Left lung (tissue), 10 donors: ENCODE measurements around the gene ECE1. TPM values are rescaled to one million over a fixed set of nuclear protein-coding genes. Genes with fewer than 3 reads are reported as not detected.

Source experiments
- ATAC-seq: fragments of 200-7000 bp; cut with Tn5 transposase; one replicate; pipeline ENCODE4 v1.9.1; 2020; ENCODE audit warnings: moderate library complexity
- DNase-seq, 4 donors: peaks; one replicate each; pipeline ENCODE4 v3.0.0-alpha.2; 2013 to 2020
- H3K27ac ChIP-seq, 2 donors: fragments of 200-600 bp; sonication (generic) in 1 of 2; one replicate each; pipeline versions ENCODE4 v1.5.0 to v1.8.0; 2020 to 2021
- H3K27me3 ChIP-seq, 2 donors: fragments of 200-600 bp; sonication (generic) in 1 of 2; one replicate each; pipeline versions ENCODE4 v1.5.0 to v1.8.0; 2020 to 2021
- H3K36me3 ChIP-seq, 2 donors: fragments of 200-600 bp; sonication (generic) in 1 of 2; one replicate each; pipeline versions ENCODE4 v1.5.0 to v1.8.0; 2020 to 2021
- H3K4me1 ChIP-seq, 2 donors: fragments of 200-600 bp; one replicate each; pipeline ENCODE4 v1.8.0; 2021
- H3K4me3 ChIP-seq, 2 donors: fragments of 200-600 bp; sonication (generic) in 1 of 2; one replicate each; pipeline versions ENCODE4 v1.5.0 to v1.8.0; 2020 to 2021; ENCODE audit warnings: mild to moderate bottlenecking in 1 of 2
- H3K9me3 ChIP-seq, 2 donors: fragments of 200-600 bp; sonication (generic) in 1 of 2; one replicate each; pipeline versions ENCODE4 v1.5.0 to v1.8.0; 2020 to 2021
- CTCF ChIP-seq, 2 donors: fragments of 200-600 bp; sonication (generic) in 1 of 2; IDR thresholded peaks; one replicate each; pipeline versions ENCODE4 v1.5.0 to v1.8.0; 2021; ENCODE audit warnings: antibody characterized with exemption in 2 of 2
- intact Hi-C, 2 donors: fragments of 100-400 bp; cut with DNase I; formaldehyde crosslinking; loops; one replicate each; pipeline versions ENCODE4 v1.11.2 to v1.14.2; 2022
- polyA plus RNA-seq, 6 donors: library from polyadenylated mRNA; unstranded; fragments of 120-200 nt; gene quantifications; one replicate each; pipeline ENCODE4 v1.2.1, GENCODE V29; 2013; ENCODE audit not compliant: insufficient read length in 6 of 6
- total RNA-seq, 2 donors: library from RNA; stranded (reverse); fragmentation: NEBNext Ultra II Directional; extraction: Animal tissue kit (Norgen Biotek cat#: 25700); gene quantifications; one replicate each; pipeline ENCODE4 v1.2.1, GENCODE V29; 2021
- donor health status: DM: no; HTN: yes; CAD: no.
- donor health status: DM: no; HTN: no; CAD: no.

The ECE1 gene
- total and polyA plus RNA-seq, 8 donors: 76.7 to 107 (median 83.3) TPM

- intact Hi-C loops: no loop called here
- no peak for TF ChIP-seq CTCF (IDR thresholded peaks at IDR 0.05)
- H3K36me3 ChIP-seq: no peaks in the 10 kb centered on the region
- no peaks in the 10 kb centered on the region for H3K27me3 ChIP-seq
- no peak for DNase-seq
- H3K27ac ChIP-seq: no peak overlapping the region
- peaks cover 7 to 49% of the 10 kb centered on the region in 2 donors for H3K4me1 ChIP-seq
- ATAC-seq: no peak
- no peaks in the 10 kb centered on the region for H3K9me3 ChIP-seq
- H3K4me3 ChIP-seq: no peak overlapping the region
These were observed 17.5 kb upstream of the ECE1 start for GRCh38 chr1:21307663-21308305.

GRCh38 chr1:21307210-21307609 is 16.9 kb upstream of the ECE1 start:
- TF ChIP-seq CTCF (IDR thresholded peaks at IDR 0.05): no peak
- DNase-seq (no peak), ATAC-seq (no peak)
- H3K4me1 ChIP-seq: peaks cover 7 to 52% of the 10 kb centered on the region in 2 donors
- no peaks in the 10 kb centered on the region for H3K36me3 ChIP-seq
- intact Hi-C loops: no loop called here
- no peaks in the 10 kb centered on the region for H3K9me3 ChIP-seq
- no peaks in the 10 kb centered on the region for H3K27me3 ChIP-seq
- no peak overlapping the region for H3K4me3 ChIP-seq
- no peak overlapping the region for H3K27ac ChIP-seq

DNA sequence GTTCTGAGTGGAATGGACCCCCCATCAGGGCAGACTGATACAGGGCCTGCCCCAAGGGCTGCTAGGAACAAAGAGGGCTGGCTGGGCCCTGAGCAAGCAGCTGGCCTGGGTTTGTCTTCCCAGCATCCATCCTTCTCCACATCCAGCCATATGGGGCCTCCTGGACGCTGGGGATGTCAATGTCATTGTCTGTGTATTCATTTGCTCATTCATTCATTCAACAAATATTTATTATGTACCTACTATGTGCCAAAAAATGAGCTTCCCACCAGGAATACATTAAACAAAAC is 15.6 kb upstream of the ECE1 start:
- Histone ChIP-seq H3K27me3 (no peaks in the 10 kb centered on the region), H3K9me3 (no peaks in the 10 kb centered on the region), H3K27ac (no peak overlapping the region), H3K4me3 (no peak overlapping the region), H3K36me3 (no peaks in the 10 kb centered on the region), H3K4me1 (peaks cover 7 to 48% of the 10 kb centered on the region in 2 donors)
- intact Hi-C loops: no loop called here
- TF ChIP-seq CTCF (IDR thresholded peaks at IDR 0.05): no peak
- DNase-seq (no peak), ATAC-seq (no peak)

DNA sequence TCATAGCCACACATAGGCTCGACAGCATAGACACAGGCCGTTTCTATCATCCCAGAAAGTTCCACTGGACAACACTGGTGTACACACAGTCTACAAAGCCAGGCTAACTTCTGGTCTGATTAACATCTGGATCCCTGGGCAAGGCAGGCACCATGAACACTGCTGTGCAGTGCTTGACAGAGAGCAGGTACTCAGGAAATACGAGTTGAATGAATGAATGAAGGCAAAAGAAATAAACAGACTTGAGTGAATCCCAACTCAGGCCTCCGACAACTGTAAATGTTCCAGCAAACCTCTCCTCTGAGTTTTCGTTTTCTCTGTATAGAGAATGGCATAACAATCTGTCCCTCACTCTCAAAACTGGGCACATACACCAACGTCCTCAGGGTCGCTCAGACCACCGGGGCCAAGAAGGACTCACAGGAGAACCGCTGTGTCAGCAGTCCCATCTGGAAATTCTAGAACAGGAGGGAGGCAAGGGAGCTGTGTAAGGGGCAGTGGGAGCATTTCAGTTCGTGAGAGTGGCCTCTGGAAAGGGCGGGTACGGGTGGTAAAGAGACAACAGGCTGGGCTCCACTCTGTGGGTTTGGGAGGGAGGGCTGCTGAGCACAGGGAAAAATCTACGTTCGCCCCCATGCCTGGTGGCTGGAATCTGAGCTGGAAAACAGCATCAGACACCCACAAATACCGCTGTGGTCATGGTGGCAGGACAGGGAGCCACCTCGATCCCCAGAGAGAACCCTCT is 15.1 kb upstream of the ECE1 start:
- intact Hi-C loops: no loop called here
- no peak for ATAC-seq
- Histone ChIP-seq H3K27me3 (no peaks in the 10 kb centered on the region), H3K36me3 (no peaks in the 10 kb centered on the region), H3K9me3 (no peaks in the 10 kb centered on the region), H3K27ac (no peak overlapping the region), H3K4me1 (peaks cover 7 to 46% of the 10 kb centered on the region in 2 donors), H3K4me3 (no peak overlapping the region)
- TF ChIP-seq CTCF (IDR thresholded peaks at IDR 0.05): no peak
- no peak for DNase-seq

- Histone ChIP-seq H3K27ac (no peak overlapping the region), H3K36me3 (no peaks in the 10 kb centered on the region), H3K4me1 (peaks cover 7 to 54% of the 10 kb centered on the region in 2 donors), H3K9me3 (no peaks in the 10 kb centered on the region), H3K4me3 (no peak overlapping the region), H3K27me3 (no peaks in the 10 kb centered on the region)
- no peak for TF ChIP-seq CTCF (IDR thresholded peaks at IDR 0.05)
- ATAC-seq (no peak), DNase-seq (no peak)
- intact Hi-C loops: no loop called here
These were observed 14.2 kb upstream of the ECE1 start for GRCh38 chr1:21304488-21304887.
